ENCODE measurements around the gene MBP. TPM values are rescaled to one million over a fixed set of nuclear protein-coding genes. Genes with fewer than 3 reads are reported as not detected.
"Not testable (repeated sequence)": the region's sequence is repeated elsewhere in the genome, so short reads cannot be mapped to it uniquely, and the experiment has no call there.

MBP gene
- total RNA-seq, 2 experiments from 2014 or later: 47.0 to 65.7 TPM

- Mint-ChIP-seq H3K4me1 (peaks cover 8% of the 10 kb centered on the region), H3K36me3 (ENCODE audit: low read depth) (no peaks in the 10 kb centered on the region), H3K27ac (no peak overlapping the region), H3K4me3 (no peak overlapping the region), H3K9me3 (ENCODE audit: low read depth) (no peaks in the 10 kb centered on the region), H3K27me3 (no peaks in the 10 kb centered on the region)
- POLR2A ChIA-PET: no interaction called here
- intact Hi-C loops (cut with DNase I, micrococcal nuclease): no loop called here
- ATAC-seq (no peak), DNase-seq (no peak)
- CTCF ChIA-PET: interaction anchor here (0.8 to 3.6 kb wide), 6 partner anchors 14 to 213 kb away, joined by 3 to 49 read pairs (median 16); no protein-coding TSS in a partner anchor
These were observed 134.4 kb downstream of the MBP start for GRCh38 chr18:76997951-76998808.

DNA sequence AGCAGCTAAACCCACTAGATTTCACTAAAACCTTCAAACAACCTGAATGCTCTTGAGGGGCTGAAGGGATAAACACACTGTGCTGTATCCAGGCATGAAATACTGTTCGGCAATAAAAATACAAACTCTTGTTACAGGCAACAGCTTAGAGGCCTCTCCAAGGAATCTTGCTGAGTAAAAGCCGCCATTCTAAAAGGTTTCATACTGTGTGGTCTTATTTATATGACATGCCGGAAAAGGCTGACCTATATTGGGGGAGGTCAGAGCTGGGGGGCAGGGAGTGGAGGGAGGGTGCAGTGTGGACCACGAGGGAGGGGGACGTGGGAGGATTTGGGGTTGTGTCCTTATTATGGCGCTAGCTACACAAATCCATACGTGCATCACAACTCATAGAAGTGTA is 136.2 kb downstream of the MBP start:
- no peak for ATAC-seq
- no peak for DNase-seq

DNA sequence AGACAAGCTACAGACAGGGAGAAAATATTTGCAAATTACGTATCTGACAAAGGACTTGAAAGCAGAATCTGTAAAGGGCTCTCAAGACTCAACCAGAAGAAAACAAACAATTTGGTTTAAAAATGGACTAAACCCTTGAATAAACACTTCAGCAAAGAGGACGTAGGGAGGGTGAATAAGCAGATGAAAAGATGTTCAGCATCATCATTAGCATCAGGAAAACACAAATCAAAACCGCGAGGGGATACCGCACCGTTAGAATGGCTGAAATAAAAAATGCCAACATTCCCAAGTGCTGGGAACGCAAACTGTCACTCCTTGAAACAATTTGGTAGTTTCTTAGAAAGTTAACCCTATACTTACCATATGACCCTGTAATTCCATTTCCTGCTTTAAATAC is 136.7 kb downstream of the MBP start:
- CTCF ChIA-PET: interaction anchor here (0.6 to 1.9 kb wide), 6 partner anchors 12 to 627 kb away, joined by 3 to 7 read pairs (median 3); no protein-coding TSS in a partner anchor
- Mint-ChIP-seq H3K27me3 (no peaks in the 10 kb centered on the region), H3K27ac (no peak overlapping the region), H3K36me3 (ENCODE audit: low read depth) (no peaks in the 10 kb centered on the region), H3K4me3 (no peak overlapping the region), H3K4me1 (peaks cover 8% of the 10 kb centered on the region), H3K9me3 (ENCODE audit: low read depth) (no peaks in the 10 kb centered on the region)
- intact Hi-C loops (cut with DNase I, micrococcal nuclease): no loop called here
- DNase-seq: no peak
- ATAC-seq: no peak
- POLR2A ChIA-PET: no interaction called here

More for the DNA sequence above, 136.2 kb downstream of the MBP start:
- Mint-ChIP-seq H3K4me3 (no peak overlapping the region), H3K36me3 (ENCODE audit: low read depth) (no peaks in the 10 kb centered on the region), H3K4me1 (peaks cover 8% of the 10 kb centered on the region), H3K27me3 (no peaks in the 10 kb centered on the region), H3K27ac (no peak overlapping the region), H3K9me3 (ENCODE audit: low read depth) (no peaks in the 10 kb centered on the region)
- intact Hi-C loops (cut with DNase I, micrococcal nuclease): no loop called here
- ChIA-PET POLR2A (no interaction called here), CTCF (interaction anchor here (0.6 to 1.9 kb wide), 9 partner anchors 13 to 654 kb away, joined by 3 to 16 read pairs (median 3); no protein-coding TSS in a partner anchor)

DNA sequence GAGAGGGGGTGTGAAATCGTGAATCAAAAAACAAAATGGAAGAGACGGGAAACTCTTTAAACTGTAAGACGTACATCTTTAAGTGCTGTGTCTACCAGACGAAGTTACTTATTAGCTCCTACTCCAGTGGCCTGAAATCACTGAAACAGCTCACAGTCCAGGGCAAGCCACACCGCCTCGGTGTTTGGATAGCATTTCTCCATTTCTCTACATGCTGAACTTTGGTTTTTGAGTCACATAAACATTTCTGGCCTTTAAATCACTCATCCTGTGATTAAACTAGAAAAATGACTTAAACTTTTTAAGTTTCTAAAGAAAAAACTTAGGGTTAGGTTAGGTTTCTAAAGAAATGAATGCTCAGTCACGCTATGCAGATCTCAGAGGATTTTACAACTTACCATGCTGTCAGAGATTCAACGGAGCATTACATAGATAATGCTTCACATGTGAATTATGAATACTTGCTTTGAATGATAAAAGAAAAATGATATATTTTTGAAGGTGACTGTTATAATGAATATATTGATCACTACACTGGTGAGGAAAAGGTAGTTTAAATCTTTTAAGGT is 138.4 kb downstream of the MBP start:
- H3K4me1 Mint-ChIP-seq: no peaks in the 10 kb centered on the region
- intact Hi-C loops (cut with DNase I, micrococcal nuclease): no loop called here
- H3K27ac Mint-ChIP-seq: no peak overlapping the region
- CTCF ChIA-PET: interaction anchor here (0.8 to 1.0 kb wide), 2 partner anchors 10 to 113 kb away, joined by 3 to 4 read pairs; no protein-coding TSS in a partner anchor
- no peak overlapping the region for H3K4me3 Mint-ChIP-seq
- DNase-seq: no peak
- no peaks in the 10 kb centered on the region for H3K36me3 Mint-ChIP-seq (ENCODE audit: low read depth)
- no peaks in the 10 kb centered on the region for H3K9me3 Mint-ChIP-seq (ENCODE audit: low read depth)
- POLR2A ChIA-PET: no interaction called here
- ATAC-seq: no peak
- no peaks in the 10 kb centered on the region for H3K27me3 Mint-ChIP-seq

- ATAC-seq: no peak
- no peaks in the 10 kb centered on the region for H3K36me3 Mint-ChIP-seq (ENCODE audit: low read depth)
- DNase-seq: no peak
- no peaks in the 10 kb centered on the region for H3K4me1 Mint-ChIP-seq
- ChIA-PET POLR2A (no interaction called here), CTCF (interaction anchor here (0.8 to 1.0 kb wide), 2 partner anchors 10 to 114 kb away, joined by 3 to 4 read pairs; no protein-coding TSS in a partner anchor)
- no peak overlapping the region for H3K27ac Mint-ChIP-seq
- no peaks in the 10 kb centered on the region for H3K27me3 Mint-ChIP-seq
- H3K4me3 Mint-ChIP-seq: no peak overlapping the region
- no peaks in the 10 kb centered on the region for H3K9me3 Mint-ChIP-seq (ENCODE audit: low read depth)
- intact Hi-C loops (cut with DNase I, micrococcal nuclease): no loop called here
These were observed 139.0 kb downstream of the MBP start for GRCh38 chr18:76993573-76993972.

DNA sequence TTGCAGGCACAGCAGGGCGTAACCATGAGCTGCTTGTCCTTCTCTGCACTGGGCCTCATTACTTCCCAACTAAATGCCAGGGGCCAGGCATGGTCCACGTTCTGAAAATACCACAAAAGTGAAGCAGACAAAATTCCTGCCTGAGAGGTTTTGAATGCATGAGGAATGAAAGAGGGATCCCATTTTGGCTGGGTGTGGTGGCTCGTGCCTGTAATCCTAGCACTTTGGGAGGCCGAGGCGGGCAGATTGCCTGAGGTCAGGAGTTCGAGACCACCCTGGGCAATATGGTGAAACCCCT is 139.5 kb downstream of the MBP start:
- Mint-ChIP-seq H3K9me3 (ENCODE audit: low read depth) (no peaks in the 10 kb centered on the region), H3K27me3 (no peaks in the 10 kb centered on the region), H3K4me3 (no peak overlapping the region), H3K4me1 (no peaks in the 10 kb centered on the region), H3K27ac (no peak overlapping the region), H3K36me3 (ENCODE audit: low read depth) (no peaks in the 10 kb centered on the region)
- ATAC-seq (no peak), DNase-seq (no peak)
- intact Hi-C loops (cut with DNase I, micrococcal nuclease): no loop called here
- ChIA-PET CTCF (interaction anchor here (1.0 kb wide), 1 partner anchor 9 kb away, joined by 3 read pairs; no protein-coding TSS in a partner anchor), POLR2A (interaction anchor here (0.6 kb wide), 1 partner anchor 485 kb away, joined by 3 read pairs; no protein-coding TSS in a partner anchor)

DNA sequence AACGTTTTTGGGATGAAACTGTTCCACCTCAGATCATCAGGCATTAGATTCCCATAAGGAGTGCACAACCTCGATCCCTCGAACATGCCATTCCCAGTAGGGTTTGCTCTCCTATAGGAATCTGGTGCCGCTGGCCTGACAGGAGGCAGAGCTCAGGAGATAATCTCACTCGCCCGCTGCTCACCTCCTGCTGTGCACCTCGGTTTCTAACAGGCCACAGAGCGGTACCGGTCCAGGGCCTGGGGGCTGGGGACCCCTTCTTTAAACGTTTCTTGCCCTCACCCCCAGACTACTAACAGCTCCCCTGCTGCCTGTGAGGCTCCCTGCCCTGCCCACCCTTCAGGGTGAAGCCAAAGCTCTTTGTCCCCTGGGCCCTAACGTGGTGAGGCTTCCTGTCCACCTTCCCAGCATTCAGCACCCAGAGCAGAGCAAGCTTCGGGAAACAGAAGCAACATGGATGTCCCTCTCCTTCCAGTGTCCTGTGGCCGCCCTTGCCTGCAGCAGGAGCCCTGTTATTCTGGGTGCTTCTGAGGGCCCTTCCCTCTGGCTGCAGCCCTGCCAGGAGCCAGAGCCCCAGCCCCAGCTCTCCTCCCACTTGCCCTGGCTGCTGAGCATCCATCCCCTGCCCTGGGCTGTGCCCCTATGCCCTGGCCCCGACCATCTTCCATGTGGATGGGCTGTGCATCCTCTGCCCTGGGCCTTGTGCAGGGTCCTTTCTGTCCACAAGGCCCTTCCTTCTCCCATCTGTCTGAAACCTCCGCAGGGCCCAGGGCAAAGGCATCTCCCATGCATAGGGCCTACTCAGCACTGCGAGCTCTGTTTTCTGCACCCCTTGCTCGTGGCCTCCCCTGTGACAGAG is 140.1 kb downstream of the MBP start:
- H3K4me1 Mint-ChIP-seq: no peaks in the 10 kb centered on the region
- ChIA-PET POLR2A (interaction anchor here (0.6 kb wide), 1 partner anchor 485 kb away, joined by 3 read pairs; no protein-coding TSS in a partner anchor), CTCF (no interaction called here)
- no peaks in the 10 kb centered on the region for H3K27me3 Mint-ChIP-seq
- no peak for DNase-seq
- H3K9me3 Mint-ChIP-seq (ENCODE audit: low read depth): no peaks in the 10 kb centered on the region
- H3K4me3 Mint-ChIP-seq: no peak overlapping the region
- H3K36me3 Mint-ChIP-seq (ENCODE audit: low read depth): no peaks in the 10 kb centered on the region
- intact Hi-C loops (cut with DNase I, micrococcal nuclease): no loop called here
- no peak for ATAC-seq
- no peak overlapping the region for H3K27ac Mint-ChIP-seq

DNA sequence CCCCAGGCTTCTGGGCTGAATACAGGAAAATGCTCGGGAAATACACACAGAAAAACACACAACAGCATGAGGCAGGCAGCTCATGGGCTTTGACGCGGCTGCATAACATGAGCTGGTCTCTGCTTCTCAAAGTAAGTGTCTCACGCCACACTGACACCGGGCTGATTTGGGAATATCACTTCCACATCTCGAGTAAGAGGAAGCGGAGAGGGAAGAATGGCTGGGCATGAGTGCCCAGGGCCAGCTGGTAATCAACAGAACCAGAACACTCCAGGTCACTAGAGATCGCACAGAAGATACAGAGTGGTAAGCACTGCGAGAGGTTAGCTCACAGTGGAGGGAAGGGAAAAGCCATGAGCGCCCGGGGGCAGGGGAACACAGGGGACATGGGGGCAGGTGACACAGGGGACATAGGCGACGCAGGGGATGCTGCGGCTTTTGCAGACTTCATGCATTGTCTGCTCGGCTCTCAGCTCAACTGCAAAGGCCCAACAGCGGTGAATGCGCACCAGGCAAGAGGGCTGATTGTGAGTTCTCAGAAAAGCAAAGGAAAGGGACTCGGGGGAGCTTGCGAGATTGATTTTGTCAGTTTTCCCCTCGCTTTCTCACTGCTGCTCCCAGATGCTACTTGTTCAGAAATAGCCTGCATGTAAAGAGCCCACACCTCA is 141.4 kb downstream of the MBP start:
- no peaks in the 10 kb centered on the region for H3K4me1 Mint-ChIP-seq
- H3K27ac Mint-ChIP-seq: no peak overlapping the region
- H3K4me3 Mint-ChIP-seq: no peak overlapping the region
- intact Hi-C loops (cut with DNase I, micrococcal nuclease): no loop called here
- CTCF ChIA-PET: interaction anchor here (1.5 kb wide), 1 partner anchor 9 kb away, joined by 10 read pairs; no protein-coding TSS in a partner anchor
- H3K36me3 Mint-ChIP-seq (ENCODE audit: low read depth): no peaks in the 10 kb centered on the region
- no peak for DNase-seq
- ATAC-seq: no peak
- H3K27me3 Mint-ChIP-seq: no peaks in the 10 kb centered on the region
- no peaks in the 10 kb centered on the region for H3K9me3 Mint-ChIP-seq (ENCODE audit: low read depth)
- POLR2A ChIA-PET: no interaction called here

GRCh38 chr18:76990343-76991020 is 142.1 kb downstream of the MBP start:
- H3K36me3 Mint-ChIP-seq (ENCODE audit: low read depth); H3K27me3 Mint-ChIP-seq; H3K9me3 Mint-ChIP-seq (ENCODE audit: low read depth); H3K4me3 Mint-ChIP-seq; H3K27ac Mint-ChIP-seq; DNase-seq; POLR2A ChIA-PET; ATAC-seq; intact Hi-C loops (cut with DNase I, micrococcal nuclease); H3K4me1 Mint-ChIP-seq: not testable (repeated sequence)
- CTCF ChIA-PET: interaction anchor here (1.5 kb wide), 1 partner anchor 10 kb away, joined by 10 read pairs; no protein-coding TSS in a partner anchor

DNA sequence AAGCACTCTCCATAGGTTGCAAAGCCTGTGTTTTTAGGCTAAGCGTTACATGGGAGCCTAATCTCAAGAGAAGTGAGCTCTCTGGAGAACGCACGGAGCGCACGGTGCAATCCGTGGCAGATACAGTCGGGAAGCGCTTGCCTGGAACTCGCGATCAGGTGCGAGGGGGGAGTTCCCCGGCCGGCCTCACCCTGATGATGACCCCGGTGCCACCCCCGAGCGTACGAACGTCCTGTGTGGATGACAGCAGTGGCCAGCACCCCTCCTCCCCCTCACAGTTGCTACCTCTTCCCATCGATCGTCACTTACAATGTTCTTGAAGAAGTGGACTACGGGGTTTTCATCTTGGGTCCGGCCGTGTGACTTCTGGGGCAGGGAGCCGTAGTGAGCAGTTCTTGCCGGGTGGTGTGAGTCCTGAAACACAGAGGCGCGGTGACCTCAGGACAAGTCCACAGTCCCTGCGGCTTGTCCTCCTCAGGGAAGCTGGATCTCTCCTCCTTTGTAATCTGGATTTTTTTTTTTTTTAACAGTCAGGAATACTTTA is 142.9 kb downstream of the MBP start:
- intact Hi-C loops (cut with DNase I, micrococcal nuclease): no loop called here
- no peak overlapping the region for H3K4me3 Mint-ChIP-seq
- H3K4me1 Mint-ChIP-seq: no peaks in the 10 kb centered on the region
- no peaks in the 10 kb centered on the region for H3K9me3 Mint-ChIP-seq (ENCODE audit: low read depth)
- ATAC-seq (no peak), DNase-seq (no peak)
- H3K27me3 Mint-ChIP-seq: no peaks in the 10 kb centered on the region
- H3K27ac Mint-ChIP-seq: no peak overlapping the region
- H3K36me3 Mint-ChIP-seq (ENCODE audit: low read depth): no peaks in the 10 kb centered on the region
- POLR2A ChIA-PET: no interaction called here
- CTCF ChIA-PET: interaction anchor here (0.5 to 1.1 kb wide), 2 partner anchors 11 to 194 kb away, joined by 3 to 5 read pairs; no protein-coding TSS in a partner anchor

Data from activated CD4-positive, alpha-beta T cell treated with anti-CD3 and anti-CD28 coated beads for 36 hours (primary cell).